Measurements from ENCODE around the gene DCAF8.

The DCAF8 gene

DNA sequence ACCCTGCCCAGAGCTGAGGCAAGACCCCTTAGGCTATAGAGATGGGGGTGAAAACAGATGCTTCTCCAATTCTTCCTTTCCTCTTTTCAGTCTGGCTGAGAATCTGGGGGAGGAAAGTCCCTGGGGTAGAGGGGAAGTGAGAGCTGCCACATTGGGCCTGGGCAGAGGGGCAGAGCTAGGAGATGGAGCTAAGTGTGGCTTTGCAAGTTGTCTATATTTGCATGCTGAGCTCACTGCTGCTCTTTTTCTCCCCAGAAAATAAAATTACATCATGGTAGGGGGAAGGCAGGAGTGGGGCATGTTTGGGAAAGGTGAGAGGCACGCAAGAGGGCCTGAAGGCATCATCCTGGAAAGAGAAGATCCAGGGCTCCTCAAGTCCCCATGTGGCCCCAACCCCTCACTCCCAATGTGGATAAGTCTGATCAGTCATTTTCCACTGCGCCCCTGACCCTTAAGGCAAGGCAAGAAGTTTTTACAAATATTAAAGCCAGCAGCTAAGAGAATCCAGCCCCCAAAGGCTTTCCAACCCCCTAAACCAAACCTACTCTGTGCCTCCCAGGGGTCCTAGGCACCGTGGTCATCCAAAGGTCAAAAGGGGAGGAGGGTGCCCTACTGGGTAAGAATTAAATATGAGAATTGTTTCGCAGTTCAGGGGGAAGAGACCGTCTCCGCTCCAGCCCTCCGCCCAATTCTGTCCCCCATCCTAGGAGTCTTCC lies 57.7 kb downstream of the DCAF8 start:
- no peak for DNase-seq (ENCODE audit: low read depth in 2 of 2)

DNA sequence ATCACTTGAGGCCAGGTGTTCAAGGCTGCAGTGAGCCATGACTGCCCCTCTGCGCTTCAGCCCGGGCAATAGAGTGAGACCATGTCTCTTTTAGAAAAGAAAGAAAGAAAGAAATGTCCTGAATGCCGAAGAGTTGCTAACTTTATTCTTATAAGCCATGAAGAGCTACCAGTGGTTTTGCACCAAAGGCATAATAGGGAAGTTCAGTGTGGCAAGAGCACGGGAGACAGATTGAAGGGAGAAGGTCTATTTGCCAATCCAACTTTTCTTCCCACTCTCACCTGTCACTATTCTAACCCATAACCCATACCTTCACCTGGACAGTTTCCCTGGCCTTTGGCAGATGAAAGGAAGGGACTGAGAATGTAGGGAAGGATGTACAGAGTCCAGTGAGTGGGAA lies 61.6 kb downstream of the DCAF8 start:
- DNase-seq (ENCODE audit: low read depth in 2 of 2) = no peak

DNA sequence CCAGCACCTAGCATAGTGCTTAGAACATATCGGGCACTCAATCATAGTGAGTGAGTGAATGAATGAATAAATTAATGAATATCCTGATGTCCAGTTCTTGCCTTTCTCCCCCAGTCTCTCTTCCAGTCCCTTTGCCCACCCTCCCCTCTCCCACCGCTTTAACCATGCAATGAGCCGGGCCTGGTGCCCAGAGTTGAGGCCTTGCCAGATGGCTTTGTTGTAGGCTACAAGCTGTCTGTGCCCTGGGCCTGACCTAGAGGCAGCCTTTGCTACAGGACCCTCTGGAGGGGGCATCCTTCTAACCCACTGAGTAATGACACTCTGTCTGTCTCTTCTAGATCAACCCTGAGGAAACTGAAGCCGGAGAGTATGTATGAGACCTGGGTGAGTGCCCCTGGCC lies 65.1 kb downstream of the DCAF8 start:
- no peak for DNase-seq (ENCODE audit: low read depth in 2 of 2)

DNA sequence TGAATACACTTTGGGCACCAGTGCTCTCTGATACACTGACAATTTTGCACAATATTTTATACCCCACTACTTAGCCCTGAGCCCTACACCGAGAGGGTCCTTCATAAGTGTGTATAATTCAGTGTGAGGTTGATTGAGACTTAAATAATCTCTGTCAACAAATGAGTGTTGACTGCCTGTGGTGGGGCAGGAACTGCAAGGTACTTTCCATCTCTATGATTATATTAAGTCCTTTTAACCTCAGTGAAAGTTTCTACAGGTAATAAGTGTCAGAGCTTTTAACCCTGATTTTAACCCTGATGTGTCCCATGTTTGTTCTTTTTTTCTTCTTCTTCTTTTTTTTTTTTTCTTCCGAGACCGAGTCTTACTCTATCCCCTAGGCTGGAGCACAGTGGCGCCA lies 66.2 kb downstream of the DCAF8 start:
- no peak for DNase-seq (ENCODE audit: low read depth in 2 of 2)

DNA sequence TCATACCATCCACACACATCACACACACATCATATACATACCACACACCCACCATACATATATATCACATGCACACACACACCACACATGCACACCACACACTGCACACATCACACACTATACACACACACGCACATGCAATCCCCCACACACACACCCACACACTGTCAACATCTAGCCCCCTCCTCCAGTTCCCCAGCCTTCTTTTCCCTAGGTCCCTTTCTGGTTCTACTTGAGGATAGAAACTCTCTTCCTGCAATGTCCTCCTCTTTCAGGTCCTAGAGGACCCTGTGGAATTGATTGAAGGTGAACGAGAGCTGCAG lies 67.7 kb downstream of the DCAF8 start:
- DNase-seq (ENCODE audit: low read depth in 2 of 2) = no peak

DNA sequence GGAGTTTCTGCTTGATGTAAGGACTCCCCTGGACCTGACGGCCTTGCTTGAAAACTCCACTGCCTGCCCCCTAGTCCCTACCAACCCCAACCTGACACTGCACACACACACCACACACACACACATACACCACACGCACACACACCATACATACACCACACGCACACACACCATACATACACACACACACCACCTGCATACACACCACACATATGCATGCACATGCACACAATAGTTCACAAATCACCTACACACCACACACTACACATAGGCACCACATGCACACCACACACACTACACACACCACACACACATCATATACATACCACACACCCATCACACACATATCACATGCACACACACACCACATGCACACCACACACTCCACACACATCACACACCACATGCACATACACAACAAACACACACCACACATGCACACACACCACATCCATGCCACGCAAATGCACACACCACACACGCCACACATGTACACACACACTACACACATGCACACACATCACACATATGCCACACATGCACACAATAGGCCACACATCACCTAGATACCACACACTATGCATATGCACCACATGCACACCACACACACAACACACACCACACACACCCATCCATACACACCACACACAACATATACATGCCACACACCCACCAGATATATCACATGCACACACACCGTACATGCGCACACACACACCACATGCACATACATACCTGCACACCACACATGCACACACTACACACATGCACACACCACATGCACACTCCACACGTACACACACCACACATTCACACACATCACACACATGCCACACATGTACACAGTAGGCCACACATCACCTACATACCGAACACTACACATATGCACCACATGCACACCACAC lies 68.3 kb downstream of the DCAF8 start:
- DNase-seq (ENCODE audit: low read depth in 2 of 2) = no peak

DNA sequence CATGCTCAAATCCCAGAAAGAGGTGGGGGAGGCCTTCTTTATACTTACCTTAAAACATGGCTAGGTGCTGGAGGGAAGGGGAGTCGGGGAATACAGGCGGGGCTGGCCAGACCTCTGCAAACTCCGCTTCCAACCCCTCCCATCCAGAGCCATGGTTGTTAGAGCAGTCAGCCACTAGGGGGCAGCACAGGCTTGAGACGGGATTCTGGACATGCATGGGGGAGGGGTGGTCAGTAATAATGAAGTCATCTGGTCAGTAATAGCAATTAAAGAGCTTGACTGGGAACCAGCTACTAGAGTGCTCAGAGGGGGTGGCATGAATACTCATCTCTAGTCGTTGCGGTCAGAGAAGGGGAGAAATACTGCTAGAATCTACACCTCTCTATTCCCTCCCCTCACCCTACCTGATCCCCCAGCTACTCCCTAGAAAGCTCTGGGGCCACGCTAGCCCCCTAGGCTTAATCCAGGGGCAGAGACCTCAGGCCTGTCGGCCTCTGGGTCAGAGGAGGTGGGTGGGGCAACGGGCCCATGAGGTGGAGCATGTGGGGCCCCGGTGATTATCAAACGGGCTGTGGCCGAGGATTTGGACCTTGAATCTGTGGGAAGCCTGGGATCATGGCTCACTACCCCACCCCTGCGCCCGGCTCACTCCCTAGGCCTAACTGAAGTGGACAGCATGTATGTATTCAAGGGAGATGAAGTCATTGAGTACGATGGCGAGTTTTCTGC lies 69.1 kb downstream of the DCAF8 start:
- peak; percentile 60 to 64 for DNase-seq (ENCODE audit: low read depth in 2 of 2)

DNA sequence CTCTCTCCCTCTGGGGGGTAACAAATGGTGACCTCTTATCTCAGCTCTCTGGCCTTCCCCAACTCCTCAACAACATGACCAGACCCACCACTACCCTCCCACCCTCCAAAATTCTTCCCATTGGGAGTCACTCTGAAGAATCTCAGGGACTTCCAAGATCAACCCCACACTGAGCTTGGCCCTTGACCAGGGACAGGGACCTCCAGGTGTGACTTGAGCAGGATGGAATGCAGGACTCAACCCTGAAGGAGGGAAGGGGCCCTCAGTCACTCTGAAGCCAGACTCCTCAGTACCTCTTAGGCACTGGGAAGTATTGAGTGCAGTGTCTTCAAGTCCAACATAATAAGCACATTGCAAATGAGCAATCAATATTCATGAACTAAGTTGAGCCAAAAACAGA lies 70.1 kb downstream of the DCAF8 start:
- DNase-seq (ENCODE audit: low read depth in 2 of 2) = no peak

DNA sequence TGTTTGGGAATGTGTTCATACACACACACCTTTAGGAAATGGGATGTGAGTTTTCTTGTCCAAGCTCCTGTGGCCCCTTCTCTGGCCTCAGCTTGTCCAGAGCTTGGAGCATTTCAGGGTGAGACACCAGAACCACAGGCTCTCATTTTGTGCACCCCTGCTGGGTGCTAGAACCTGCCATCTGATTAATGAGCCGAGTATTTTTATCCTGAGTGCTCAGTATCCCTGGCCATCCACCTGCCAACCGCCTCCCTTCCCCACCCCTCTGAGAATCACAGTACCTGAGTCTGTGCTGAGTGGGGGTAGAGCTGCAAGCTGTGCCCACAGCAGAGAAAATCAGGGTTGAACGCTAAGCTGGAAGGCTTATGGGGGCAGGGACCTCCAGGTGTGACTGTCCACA lies 70.6 kb downstream of the DCAF8 start:
- DNase-seq (ENCODE audit: low read depth in 2 of 2) = no peak

DNA sequence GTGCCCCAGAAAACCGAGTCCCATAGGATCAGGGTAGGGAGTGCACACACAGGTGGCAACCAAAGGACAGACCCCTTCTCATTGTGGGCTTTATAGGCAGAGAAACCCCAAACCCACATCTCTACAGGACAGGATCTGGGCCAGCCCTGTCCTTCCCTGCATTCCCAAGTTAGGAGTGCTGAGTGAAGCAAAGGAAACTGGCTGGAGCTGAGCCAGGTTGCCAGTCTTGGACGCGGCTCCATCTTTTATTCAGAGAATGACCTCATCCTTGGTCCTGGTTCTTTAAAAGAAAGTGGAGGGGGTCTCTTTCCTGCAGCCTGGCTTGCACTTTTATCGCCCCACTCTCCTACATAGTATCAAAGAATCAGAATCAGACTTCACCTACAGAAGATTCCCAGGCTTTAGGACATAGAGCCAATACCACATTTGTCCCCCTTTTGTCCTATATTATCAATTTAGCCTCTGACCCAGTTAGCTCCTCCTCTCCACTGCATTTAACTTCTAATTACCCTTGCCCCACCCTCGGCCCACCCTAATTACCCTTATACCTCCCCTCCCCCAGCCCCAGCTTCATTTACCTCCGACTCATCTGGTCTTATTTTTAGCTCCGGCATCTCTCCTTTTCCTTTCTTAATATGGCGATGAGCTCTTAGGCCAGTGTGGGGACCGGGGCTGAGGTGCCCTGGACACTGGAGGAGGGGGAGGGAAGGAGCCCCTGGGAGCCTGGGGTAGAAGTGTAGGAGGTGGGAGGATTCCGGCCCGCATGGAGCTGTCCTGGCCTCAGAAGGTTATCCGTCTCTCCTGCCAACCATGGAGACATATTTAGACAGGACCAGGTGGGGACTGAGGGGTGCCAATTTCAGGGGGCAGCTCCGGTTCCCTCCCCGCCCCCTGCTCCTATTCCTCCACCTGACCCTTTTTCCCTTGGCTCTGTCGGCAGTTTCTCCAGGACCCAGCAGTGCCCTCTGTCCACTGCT lies 72.4 kb downstream of the DCAF8 start, which contains the start of gene CASQ1:
Gene CASQ1, plus strand, starts transcription at position 927 of the 977 bp plus-strand sequence. CDS start 177 bp downstream, outside the sequence.
- no peak for DNase-seq (ENCODE audit: low read depth in 2 of 2)

DNA sequence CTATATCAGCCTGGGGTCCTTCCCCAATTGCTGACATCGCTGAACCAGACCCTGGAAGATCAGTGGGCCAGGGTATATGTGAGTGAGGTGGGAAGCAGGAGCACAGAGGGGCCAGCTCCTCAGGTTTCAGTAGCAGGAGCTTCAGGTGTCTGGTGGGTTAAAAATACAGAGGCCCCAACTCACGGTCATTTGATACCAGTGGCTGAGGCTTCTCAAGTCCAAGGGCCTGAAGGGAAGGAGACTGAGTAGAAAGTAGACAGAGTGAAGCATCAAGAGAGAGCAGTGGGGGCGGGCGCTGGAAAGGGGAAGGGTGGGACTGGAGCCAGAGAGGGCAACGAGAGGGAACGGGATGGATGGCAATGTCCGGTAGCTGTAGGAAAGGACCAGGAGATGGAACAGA lies 74.0 kb downstream of the DCAF8 start:
- no peak for DNase-seq (ENCODE audit: low read depth in 2 of 2)

DNA sequence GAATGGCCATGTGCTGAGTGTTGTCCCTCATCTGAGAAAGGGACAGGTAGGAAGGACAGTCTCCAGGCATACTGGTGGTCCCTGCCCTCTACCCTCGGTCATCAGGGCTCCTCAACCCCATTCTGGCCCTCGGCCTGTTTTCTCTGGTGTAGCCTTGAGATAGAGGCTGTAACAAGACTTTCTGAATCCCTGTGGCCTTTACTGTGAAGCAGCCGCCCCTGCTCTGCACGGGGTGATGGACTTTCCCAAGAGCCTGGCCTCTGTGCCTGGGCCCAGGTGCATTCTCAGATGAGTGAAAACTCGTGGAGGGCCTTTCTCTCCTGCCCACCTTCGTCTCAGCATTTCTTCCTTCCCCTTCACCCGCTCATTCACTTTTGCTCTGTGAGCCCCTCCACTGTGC lies 74.9 kb downstream of the DCAF8 start:
- no peak for DNase-seq (ENCODE audit: low read depth in 2 of 2)

DNA sequence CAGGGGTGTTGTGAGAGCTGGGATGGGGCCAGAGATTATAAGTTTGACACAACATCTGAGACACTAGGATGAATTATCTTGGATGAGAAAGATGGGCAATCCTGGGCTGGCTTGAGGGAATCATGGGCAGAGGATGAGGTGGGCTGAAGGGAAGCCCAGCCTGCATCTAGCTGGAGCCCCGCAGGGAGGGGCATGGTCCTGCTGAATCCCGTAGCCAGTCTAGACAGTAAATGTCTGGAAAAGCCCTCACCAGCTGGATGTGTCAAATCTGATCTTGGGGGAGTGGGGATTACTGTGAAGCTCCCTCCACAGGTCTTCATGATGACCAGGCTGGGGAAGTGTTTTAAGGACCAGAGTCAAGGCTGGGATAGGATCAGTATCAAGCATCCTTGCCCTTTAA lies 75.6 kb downstream of the DCAF8 start:
- DNase-seq (ENCODE audit: low read depth in 2 of 2) = no peak

DNA sequence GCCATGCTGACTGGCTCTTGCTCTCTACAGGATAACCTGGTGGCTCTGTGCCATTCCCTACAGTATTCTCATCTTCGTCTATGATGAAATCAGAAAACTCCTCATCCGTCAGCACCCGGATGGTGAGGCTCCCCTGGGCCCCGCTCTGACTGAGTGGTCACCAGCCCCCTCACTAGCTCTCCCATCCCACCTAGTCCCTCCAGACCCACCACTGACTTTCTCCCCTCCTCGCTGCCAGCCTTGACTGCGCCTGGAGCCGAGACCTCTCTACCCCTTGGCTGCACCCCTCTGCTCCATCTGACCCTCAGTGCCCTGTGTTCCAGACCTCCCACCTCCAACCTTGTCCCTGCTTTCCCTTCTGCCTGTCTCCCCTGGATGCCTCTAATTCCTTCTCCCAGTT lies 76.1 kb downstream of the DCAF8 start:
- no peak for DNase-seq (ENCODE audit: low read depth in 2 of 2)

DNA sequence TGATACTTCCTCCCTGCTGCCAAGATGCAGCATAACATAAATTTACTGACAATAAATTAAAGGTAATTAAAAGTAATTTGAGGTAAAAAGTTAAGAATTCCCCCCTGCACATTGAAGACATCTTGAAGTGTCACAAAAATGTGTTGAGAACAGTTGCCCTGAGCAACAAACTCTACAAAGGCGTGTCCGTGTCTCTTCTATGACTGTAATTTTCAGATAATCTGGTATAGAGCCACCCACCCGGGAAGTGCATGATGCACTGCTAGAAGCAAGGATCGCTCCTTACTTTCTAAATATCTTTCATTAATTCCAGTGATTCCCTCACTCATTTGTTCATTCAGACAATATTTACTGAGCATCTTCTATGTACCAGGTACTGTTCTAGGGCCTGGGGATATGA lies 83.0 kb downstream of the DCAF8 start:
- no peak for DNase-seq (ENCODE audit: low read depth in 2 of 2)

DNA sequence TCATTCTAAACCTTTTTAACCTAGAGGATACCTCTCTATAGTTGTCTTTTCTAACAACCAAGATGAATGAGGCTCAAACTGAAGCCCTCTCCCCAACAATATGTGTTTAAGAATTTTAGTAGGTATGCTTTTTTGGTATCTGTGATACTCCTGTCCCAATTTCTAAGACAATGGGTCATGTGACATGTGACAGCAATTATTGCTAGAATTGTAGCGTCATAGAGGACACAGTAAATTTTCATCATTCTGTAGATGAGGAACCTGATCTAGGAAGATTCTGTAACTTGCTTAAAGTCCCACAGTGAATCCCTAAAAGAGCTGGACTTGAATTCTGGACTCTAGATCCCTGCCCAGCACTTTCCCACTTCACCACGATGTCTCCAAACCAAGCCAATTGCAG lies 83.6 kb downstream of the DCAF8 start:
- DNase-seq (ENCODE audit: low read depth in 2 of 2) = no peak

DNA sequence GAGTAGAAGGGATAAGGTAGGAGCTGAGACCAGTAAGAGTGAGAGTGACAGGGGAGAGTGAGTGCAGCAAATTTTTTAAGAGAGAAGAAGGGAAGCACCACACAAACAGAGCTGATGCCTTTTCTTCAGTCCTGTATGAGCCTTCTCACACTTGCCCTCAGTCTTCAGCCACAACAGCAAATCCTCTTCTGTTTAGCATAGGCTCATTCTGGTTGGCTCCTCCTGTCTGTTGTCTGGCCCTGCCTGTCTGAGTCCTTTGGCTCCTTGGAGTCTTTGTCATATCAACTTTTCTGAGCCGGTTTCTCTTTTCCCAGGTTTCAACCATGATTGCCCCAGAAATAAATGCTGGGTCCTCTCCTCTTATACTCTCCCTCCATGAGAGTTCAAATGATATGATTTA lies 84.7 kb downstream of the DCAF8 start:
- DNase-seq (ENCODE audit: low read depth in 2 of 2) = no peak

DNA sequence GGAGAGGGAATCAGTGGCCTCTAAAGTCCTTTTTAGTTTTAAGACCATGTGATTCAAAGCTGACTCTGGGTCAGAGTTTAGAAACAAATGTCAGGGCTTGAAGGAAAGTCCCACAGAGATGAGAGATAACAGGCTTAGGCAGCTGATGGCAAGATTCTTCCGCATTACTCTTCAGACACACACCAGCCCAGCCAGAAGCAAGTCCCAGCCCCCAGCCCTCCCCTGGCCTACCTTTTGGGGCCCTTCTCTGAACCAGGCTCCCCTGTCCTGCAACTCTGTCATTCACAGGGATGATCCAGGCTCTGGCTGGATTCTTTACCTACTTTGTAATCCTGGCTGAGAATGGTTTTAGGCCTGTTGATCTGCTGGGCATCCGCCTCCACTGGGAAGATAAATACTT lies 85.1 kb downstream of the DCAF8 start:
- DNase-seq (ENCODE audit: low read depth in 2 of 2) = no peak

DNA sequence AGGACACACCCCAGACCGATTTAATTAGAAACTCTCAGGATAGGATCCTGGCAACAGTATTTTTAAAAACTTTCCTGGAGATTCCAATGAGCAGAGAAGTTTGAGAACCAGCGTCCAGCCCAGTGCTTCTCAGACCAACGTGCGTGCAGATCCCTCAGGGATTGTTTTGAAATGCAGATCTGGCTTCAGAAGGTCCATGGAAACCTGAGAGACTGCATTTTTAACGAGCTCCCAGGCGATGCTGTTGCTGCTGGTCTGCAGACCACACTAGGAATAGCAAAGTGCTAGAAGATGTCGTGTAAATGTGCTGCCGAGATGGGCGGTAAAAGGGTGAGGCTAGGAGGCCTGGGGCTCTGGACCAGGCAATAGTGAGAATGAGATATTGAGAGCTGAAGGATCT lies 90.4 kb downstream of the DCAF8 start:
- no peak for DNase-seq (ENCODE audit: low read depth in 2 of 2)

DNA sequence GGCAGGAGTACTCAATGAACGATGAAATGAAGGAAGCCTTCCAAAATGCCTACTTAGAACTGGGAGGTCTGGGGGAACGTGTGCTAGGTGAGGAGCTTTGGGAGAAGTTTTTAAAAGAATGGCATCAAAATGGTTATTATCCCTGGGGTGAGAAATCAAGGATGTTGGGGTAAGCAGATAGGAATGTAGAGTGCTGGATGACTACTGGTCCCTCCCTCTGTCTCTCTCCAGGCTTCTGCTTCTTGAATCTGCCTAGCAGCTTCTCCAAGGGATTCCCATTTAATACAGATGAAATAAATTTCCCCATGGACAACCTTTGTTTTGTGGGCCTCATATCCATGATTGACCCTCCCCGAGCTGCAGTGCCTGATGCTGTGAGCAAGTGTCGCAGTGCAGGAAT lies 91.0 kb downstream of the DCAF8 start:
- DNase-seq (ENCODE audit: low read depth in 2 of 2) = no peak

All from activated CD8-positive, alpha-beta memory T cell treated with anti-CD3 and anti-CD28 coated beads for 4 hours (primary cell).